Activated naive CD4-positive, alpha-beta T cell treated with Interleukin-2 at 50 U/mL for 16 hours (primary cell): ENCODE measurements around the gene ZIC2.
"Not testable (repeated sequence)": the region's sequence is repeated elsewhere in the genome, so short reads cannot be mapped to it uniquely, and the experiment has no call there.

Experiments used
- DNase-seq: peaks from one replicate; pipeline ENCODE4 v3.0.0-alpha.2; 2020

ZIC2 gene

DNA sequence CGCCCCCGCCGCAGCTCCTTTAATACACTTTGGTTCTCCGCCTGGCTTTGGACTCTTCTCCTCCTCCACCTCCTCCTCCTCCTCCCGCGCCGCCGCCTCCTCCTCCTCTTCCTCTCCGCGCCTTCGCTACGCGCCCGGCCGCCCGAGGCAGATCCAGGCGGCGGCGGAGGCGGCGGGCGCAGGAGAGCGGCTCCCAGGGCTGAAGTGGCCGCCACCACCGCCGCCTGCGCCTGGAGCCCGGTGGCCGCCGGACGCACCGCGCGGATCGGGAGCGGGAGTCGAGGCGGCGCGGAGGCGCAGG lies at the start of gene ZIC2:
Gene ZIC2, plus strand, starts transcription at position 50 of the 301 bp plus-strand sequence. CDS start 281 bp downstream, outside the sequence.
- no peak for DNase-seq

DNA sequence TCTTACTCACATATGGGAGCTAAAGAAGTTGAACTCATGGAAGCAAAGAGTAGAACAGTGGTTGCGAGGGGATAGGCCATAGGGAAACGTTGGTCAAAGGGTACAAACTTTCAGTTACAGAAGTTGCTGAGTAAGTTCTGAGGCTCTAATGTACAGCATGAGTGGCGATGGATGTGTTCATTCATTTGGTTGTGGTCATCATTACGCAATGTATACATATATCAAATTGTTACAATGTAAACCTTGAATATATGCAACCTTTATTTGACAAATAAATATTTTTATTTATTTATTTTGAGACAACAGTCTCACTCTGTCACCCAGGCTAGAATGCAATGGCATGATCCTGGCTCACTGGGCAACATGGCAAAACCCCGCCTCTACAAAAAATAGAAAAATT lies 48.7 kb upstream of the ZIC2 start:
- no peak for DNase-seq

DNA sequence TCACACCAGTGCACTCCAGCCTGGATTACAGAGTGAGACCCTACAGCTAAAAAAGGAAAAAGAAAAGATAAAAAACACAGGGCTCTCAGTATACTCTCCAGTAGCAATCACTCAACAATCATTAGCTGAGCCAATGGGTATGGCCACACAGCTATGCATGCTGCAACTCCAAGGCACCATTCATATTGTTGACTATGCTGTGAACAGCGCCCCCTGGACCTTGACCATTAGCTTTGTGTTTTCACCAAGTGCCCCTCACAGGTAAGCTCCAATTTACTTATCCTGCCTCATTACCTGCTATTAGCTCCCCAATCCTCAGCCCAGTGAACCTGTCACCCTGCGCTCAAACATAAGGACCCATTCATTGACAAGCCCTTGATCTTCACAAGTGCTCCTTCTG lies 45.8 kb upstream of the ZIC2 start:
- DNase-seq = no peak

DNA sequence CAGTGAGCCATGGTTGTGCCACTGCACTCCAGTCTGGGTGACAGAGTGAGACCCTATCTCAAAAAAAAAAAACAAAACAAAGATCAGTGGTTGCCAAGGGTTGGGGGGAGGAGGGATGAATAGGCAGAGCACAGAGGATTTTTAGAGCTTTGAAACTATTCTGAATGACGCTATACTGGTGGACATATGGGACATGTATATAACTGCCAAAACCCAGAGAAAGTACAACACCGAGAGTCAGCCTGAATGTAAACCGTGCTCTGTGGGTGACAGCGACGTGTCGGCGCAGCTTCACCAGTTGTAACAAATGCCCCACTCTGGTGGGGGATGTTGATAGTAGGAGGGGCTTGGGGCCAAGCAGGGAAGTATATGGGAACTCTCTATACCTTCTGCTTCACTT lies 42.9 kb upstream of the ZIC2 start:
- DNase-seq = no peak

DNA sequence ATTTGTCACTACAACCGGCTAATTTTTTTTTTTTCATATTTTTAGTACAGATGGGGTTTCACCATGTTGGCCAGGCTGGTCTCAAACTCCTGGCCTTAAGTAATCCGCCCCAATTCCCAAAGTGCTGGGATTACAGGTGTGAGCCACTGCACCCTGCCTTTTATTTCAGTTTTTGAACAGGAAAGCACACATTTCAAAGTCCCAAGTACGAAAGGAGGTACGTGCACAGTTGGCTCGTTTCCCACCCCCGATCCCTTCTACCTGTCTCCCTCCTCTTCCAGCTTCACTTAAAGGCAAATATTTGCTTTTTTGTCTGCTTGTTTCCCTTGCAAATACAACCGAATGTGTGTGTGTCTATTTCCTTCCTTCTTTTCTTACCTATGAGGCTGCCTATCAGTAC lies 40.5 kb upstream of the ZIC2 start:
- DNase-seq = no peak

DNA sequence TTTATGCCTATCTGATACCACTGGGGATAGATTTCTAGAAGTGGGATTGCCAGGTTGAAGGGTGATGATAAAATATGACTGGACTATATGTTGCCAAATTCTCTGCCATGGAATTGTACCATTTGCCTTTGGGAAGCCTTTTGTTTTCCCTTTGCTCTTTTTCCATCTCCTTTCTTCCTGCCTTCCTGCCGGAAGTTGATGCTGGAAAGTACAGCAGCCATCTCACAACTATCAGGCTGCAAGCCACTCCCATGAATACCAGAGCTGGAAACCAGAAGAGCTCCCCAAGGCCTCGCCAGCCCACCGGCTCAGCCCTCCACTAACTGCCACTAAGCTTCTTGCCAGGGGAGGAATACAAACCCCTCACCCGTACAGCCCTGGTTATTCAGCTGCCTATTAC lies 39.7 kb upstream of the ZIC2 start:
- no peak for DNase-seq

DNA sequence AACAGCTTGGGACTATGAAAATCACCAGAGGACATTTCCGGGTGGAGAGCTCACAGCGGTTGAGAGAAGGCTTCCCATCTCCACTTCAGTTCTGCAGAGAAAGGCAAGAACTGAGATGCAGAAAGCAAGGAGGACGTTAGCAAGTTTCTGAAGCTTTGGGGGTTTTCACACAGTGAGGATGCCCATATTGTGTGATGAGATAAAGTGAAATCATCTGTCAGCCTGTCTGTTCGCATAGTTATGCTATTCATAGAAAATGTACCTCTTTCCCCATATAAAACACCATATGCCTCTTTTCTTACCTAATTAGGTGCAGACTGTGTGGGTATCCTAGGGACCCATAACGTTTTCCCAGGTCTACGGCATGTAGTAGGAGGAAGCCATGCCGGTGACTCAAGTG lies 37.5 kb upstream of the ZIC2 start:
- no peak for DNase-seq

DNA sequence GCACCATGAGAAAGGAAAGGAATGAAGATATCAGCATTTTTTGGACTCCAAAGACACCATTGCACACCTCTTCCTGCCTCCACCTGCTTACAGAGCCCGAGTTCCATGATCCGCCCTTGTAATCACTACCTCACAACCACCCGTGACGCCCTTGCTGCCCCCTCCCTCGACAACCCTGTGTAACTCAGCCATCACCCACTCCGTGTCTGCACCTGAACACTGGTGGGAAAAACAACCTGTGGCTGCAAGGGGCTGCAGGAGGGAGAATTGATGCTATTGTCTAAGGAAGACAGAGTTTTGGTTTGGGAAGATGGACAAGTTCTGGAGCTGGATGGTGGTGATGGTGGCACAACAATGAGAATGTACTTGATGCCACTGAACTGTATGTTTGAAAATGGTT lies 37.0 kb upstream of the ZIC2 start:
- no peak for DNase-seq

DNA sequence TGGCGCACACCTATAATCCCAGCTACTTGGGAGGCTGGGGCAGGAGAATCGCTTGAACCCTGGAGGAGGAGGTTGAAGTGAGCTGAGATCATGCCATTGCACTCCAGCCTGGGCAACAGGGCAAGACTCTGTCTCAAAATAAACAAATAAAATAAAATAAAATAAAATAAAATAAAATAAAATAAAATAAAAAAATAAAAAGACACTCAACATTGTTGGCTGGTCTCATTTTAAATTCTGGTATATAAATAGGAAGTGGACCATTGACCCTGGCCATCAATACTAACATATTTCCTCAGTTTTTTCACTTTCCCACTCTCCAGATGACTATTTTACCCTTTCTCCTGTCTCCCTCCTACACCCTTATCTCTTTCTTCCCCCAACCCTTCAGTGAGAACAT lies 36.1 kb upstream of the ZIC2 start:
- not testable (repeated sequence) for DNase-seq

DNA sequence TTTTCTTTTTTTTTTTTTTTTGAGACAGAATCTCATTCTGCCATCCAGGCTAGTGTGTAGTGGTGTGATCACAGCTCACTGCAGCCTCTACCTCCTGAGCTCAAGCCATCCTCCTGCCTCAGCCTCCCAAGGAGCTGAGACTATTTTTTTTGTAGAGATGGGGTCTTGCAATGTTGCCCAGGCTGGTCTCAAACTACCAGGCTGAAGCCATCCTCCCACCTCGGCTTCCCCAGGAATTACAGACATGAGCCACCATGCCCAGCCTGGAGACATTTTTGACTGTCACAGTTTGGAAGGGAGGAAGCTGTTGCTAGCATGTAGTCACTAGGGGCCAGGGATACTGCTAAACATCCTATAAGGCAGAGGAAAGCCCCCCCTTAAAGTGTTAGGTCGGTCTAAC lies 33.9 kb upstream of the ZIC2 start:
- no peak for DNase-seq

DNA sequence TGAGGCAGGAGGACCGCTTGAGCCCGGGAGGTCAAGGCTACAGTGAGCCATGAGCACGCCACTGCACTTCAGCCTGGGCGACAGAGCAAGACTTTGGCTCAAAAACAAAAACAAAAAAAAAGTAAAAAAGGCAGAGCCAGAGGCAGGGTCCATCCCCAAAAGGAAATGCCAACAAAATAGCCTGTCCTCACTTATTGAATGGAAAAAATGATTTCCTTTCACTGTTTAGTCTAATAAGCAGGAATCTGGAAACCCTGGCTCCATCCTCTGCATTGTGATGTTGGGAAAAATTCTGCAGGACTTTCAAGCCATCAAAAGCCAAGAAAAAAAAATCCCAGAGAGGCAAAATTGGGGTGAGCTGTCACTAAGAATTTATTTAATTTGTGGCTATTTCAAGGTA lies 33.2 kb upstream of the ZIC2 start:
- no peak for DNase-seq

DNA sequence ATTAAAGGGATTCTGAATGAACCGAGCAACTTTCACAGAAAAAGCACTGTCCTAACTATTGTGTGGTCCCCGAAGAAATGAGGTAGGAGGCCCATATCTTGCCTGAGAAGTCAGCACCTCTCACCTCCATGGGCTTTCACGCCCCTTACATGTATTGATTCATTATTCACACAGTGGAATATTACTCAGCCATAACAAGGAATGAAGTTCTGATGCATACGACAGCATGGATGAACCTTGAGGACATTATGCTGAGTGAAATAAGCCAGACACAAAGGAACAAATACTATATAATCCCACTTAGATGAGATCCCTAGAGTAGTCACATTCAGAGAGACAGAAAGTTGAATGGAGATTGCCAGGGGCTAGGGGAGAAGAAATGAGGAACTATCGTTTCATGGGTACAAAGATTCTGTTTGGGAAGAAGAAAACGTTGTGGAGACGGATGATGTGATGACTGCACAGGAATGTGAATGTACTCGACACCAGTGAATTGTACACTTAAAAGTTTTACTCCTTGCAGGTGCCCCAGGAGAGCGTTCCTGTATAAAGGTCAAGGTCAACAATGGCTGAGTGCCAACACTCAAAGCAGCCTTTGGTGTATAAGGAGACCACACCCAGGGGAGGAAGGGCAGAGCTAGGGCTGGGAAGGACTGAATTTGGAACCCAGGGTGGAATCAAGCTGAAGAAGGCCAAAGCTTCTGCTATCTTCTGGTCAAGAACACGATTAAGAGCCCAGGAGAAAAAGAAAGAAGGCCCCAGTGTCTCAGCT lies 32.5 kb upstream of the ZIC2 start:
- DNase-seq = no peak

DNA sequence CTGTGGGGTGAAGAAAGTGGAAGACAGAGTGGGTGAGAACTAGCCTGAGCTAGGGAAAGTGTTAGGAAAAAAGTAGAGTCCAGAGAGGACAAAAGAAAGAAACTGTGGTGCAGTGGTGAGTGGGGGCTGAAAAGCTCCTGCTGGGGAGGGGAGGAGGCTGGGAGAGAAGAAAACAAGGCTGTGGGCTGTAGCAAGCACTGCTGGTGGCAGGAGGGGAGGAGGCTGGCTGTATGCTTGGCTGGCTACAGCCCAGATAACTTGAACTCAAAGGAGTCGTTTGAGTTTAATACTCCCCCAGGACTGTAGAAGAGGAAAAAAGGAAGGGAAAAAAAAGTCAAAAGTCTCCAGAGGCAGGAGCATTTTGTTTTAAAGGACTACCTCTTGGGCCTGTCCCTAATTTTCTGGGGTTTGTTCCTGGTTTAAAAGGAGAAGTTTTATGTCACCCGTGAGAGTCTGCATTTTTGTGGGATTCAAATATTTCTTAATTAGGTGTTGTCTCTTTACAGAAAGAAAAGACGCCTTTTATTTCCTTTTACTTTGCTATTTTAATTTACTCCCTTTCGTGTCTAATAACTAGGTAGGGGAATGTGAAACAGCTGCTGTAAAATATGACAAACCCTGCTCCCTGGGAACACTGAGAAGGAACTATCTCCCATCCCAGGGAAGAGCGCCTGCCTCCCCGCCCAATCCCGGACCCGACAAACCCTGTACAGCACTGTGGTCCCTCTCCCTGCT lies 31.7 kb upstream of the ZIC2 start:
- no peak for DNase-seq

DNA sequence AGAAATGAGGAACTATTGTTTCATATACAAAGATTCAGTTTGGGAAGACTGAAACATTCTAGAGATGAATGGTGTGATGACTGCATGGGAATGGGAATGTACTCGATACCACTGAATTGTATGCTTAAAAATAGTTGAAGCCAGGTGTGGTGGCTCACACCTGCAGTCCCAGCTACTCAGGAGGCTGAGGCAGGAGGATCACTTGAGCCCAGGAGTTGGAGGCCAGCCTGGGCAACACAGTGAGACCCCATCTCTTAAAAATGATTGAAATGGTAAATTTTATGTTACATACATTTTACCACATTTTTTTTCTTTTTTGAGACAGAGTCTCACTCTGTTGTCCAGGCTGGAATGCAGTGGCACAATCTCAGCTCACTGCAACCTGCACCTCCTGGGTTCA lies 29.9 kb upstream of the ZIC2 start:
- DNase-seq = not testable (repeated sequence)

DNA sequence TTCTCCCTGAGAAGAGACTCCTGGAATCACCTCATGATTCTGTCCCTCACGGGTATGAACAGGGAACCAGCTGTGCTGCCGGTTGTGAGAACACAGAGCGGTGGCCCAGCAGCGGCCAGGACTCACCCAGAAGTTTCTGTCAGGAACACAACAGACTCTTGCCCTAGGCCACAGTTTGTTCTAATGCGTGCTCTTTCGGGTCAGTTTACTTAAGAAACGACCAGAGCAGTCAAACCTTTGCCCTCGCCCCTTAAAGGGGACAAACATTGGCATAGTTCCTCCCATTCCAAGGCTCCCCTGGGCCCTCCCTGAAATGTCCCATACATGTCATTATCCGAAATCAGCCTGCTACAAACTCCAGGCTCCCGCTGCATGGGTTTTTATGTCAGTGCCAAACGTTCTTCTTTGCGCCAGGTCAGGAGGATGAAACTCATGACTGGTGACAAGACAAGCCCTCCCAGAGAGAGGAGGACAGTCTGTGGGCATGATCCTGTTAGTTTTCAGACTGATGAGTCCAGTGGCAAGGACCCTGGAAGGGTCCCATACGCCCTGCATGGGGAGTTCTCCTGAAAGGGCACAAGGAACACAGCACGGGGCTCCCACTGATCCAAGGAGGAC lies 28.3 kb upstream of the ZIC2 start:
- DNase-seq = no peak

DNA sequence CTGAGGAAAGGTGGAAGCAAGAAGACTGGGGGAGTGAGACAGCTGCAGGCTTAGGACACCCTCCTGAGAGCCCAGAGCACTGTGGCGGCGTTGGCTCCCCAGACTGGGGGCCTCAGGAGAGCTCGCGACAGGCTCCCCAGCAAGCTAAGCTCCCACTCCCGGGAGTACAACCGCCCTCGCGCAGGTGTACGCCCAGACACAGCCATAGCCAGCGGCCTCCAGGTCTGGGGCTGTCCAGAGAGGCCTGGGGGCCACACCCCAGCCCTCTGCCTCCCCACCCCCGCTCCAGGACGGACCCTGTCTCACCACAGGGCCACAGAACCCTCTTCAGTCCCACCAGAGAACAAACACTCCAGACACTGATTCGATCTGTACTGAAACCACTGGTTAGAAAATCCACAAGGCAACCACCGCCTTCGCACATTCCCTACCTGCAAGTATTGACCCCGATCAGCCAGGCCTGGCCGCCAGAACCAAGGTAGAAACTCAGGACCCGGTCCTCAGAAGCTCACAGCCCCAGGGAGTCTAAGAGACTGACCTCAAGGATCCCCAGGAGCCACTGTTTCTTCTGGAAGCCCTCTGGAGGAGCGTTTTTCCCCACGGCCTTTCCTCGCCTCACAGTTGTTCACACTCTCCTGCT lies 26.4 kb upstream of the ZIC2 start:
- no peak for DNase-seq

DNA sequence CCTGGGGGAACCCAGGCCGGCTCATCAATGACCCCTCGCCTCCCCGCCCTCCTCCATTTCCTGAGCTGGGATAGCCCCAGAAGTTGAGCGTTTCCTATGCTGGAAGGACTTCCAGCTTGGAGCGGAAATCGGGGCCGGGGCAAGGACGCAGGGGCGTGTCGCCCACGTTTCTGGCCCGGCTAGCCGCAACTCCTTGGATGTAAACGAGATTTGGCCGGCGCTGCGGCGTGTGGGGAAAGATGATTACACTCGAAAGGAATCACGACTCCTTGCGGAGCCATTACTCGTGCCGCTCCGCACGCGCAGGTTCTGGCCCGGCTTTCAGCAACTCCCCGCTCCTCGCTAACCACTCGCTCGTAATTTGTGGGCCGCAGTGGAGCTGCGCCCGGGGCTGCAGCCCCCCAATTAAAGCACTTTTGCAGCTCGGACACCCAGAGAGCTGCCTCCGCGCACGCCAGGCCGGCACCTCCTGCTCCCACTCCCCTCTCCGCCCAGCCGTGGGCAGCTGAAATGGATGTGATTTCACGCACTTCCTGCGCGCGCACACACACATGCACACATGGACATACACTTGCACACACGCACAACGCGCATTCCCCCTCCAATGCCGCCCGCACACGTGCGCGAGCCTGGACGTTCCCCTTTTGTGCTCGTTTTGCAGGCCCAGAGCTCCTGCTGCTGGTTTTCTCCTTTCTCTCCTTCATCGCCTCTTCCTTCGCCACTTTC lies 25.7 kb upstream of the ZIC2 start:
- no peak for DNase-seq

DNA sequence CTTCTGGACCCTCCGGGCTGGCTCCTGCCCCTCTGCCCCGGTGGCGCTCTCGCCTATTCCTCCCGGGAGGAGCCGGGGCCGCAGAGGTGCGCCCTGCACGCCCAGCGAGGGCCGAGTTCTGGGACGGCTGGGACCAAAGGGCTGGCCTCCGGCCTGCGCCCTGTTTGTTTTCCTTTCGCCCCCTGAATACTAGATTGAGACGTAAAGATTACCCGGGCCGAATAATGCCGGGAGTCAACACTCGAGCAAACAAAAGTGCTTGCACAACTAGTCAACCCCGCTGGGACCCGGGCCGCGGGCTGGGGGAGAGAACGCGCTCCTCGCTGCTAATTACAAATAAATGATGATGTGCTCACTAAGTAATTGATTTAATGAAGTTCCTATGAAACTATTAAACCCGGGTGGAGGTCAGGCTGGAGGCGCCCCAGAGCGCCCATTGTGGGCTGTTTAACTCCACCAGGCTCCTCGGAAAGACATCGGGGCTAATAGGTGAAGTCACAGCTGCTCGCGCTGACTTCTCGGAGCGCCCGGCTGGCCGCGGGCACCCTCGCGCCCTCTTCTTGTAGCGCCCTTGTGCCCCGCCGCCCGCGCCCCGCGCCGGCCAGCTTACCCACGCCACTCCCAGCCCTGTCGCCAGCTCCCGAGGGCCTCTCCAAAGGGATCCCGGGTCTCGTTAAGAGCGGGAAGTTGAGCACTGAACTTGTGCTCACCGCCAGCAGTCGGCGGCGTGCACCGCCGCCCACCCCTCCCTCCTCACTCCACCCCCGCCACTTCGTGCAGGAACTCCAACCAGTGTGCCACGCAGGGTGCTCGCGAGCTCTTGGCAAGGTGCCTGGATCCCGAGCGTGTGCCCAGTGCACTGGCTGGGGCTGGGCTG lies 24.9 kb upstream of the ZIC2 start:
- no peak for DNase-seq

DNA sequence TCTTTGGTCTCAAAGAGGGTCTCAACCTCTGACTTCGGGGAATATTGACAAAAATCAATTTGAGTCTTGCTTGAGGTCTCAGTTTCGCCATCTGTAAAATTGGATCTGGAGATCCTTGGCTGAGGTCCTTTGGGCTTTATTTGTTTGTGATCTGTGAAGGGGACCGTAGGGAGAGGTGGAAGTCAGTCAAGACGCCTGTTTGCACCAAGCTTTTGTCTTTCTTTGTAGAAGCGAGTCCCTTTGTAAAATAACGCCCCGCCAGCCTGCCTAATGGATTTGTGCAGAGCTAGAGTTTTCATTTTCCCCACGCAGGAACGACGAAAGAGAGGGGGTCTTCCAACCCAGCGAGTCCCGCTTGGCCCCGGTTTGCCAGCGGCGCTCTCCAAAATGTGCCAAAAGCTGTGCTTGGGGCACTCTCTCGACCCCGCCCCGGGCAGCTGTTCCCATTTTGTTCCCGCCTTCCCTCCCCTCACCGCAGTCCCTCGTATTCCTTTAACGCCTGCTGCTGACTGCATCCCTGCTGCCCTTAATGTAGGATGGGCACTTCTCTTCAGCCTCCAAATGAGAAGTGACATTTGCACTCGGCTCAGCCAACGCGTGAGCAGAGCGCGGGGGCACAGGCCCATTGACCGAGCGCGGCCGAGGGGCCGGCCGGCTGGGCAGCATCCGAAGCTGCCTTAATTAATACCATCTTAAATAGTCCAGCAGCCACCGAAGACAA lies 23.0 kb upstream of the ZIC2 start:
- no peak for DNase-seq

DNA sequence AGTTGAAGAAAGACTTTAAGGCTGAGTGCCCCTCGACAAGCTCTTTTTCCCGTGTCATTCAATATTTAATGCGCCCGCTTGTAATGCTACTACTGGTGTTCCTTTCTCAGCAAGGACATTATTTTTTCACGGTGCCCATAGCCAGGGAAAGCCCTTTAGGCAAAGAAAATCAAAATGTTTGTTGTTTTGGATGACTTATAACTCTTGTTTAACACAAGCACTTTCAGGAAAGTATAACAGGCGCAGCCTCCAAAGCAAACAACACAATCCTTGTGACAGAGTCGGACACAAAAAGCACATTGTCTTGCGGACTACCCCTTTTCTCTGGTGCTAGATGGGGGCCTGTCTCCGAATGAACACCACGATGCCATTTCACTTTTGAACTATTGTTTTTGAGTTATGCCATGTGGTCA lies 22.5 kb upstream of the ZIC2 start:
- no peak for DNase-seq

DNA sequence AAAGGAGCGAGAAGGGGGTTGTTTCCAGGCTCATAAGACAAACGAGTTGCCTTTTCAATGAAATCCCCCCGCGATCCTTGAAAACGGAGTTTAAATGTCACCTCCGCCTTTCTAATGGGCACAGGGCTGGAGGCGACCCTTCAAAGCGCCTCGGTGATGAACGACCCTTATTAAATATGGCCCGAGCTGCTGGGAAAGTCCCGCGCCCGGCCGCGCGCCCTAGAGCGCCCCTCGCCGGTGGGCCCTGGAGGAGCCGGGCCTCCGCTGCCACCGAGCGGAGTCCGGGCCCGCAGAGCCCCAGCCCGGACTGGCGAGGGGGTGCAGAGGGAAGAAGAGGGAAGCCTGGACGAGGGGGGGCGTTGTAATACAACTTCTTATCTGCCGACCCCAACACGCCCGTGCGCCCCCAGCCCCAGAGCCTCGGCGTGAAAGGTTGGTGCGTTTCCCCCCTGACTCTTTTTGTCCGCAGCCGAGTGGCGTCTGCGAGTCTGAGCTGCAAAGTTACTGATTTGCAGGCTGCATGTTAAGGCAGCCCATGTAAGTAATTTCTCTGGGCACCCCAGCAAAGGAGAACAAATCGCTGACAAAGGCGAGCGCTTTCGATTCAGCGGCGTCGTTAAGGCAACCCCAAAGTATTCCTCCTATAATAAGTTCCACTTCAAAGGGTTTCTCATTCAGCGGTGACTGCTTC lies 21.9 kb upstream of the ZIC2 start:
- no peak for DNase-seq
